ENCODE results near the gene AKR1A1.
A peak's percentile ranks its signal among the peaks of the same experiment; 100 is the strongest.

DNA sequence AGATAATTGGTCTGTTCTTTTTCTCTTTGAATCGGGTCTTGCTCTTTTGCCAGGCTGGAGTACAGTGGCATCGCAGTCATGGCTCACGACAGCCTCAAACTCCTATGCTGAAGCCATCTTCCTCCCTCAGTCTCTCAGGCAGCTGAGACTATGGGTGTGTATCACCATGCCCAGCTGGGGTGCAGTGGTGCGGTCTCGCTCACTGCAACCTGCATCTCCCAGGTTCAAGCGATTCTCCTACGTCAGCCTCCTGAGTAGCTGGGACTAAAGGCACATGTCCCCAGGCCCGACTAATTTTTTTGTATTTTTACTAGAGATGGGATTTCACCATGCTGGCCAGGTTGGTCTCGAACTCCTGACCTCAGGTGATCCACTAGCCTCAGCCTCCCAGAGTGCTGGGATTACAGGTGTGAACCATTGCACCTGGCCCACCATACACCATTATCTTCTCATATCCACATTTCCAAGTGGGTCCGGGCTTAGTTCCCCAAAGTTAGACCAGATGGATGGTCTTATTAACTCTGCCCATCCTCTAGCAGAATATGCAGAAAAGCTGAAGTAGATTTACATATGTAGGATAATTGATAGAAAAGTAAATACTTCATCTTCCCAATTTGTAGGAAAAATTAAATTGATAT, 60.1 kb downstream of the AKR1A1 start:
- TF ChIP-seq, protein P1, sequence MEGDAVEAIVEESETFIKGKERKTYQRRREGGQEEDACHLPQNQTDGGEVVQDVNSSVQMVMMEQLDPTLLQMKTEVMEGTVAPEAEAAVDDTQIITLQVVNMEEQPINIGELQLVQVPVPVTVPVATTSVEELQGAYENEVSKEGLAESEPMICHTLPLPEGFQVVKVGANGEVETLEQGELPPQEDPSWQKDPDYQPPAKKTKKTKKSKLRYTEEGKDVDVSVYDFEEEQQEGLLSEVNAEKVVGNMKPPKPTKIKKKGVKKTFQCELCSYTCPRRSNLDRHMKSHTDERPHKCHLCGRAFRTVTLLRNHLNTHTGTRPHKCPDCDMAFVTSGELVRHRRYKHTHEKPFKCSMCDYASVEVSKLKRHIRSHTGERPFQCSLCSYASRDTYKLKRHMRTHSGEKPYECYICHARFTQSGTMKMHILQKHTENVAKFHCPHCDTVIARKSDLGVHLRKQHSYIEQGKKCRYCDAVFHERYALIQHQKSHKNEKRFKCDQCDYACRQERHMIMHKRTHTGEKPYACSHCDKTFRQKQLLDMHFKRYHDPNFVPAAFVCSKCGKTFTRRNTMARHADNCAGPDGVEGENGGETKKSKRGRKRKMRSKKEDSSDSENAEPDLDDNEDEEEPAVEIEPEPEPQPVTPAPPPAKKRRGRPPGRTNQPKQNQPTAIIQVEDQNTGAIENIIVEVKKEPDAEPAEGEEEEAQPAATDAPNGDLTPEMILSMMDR (IDR thresholded peaks at IDR 0.05; ENCODE audit: insufficient read depth, low read length): no peak
- TF ChIP-seq POLR2AphosphoS5 (IDR thresholded peaks at IDR 0.05; ENCODE audit: low read depth) (peak; percentile 26), GABPA (IDR thresholded peaks at IDR 0.05; ENCODE audit: low read depth) (no peak)
- TF ChIP-seq, protein P2, sequence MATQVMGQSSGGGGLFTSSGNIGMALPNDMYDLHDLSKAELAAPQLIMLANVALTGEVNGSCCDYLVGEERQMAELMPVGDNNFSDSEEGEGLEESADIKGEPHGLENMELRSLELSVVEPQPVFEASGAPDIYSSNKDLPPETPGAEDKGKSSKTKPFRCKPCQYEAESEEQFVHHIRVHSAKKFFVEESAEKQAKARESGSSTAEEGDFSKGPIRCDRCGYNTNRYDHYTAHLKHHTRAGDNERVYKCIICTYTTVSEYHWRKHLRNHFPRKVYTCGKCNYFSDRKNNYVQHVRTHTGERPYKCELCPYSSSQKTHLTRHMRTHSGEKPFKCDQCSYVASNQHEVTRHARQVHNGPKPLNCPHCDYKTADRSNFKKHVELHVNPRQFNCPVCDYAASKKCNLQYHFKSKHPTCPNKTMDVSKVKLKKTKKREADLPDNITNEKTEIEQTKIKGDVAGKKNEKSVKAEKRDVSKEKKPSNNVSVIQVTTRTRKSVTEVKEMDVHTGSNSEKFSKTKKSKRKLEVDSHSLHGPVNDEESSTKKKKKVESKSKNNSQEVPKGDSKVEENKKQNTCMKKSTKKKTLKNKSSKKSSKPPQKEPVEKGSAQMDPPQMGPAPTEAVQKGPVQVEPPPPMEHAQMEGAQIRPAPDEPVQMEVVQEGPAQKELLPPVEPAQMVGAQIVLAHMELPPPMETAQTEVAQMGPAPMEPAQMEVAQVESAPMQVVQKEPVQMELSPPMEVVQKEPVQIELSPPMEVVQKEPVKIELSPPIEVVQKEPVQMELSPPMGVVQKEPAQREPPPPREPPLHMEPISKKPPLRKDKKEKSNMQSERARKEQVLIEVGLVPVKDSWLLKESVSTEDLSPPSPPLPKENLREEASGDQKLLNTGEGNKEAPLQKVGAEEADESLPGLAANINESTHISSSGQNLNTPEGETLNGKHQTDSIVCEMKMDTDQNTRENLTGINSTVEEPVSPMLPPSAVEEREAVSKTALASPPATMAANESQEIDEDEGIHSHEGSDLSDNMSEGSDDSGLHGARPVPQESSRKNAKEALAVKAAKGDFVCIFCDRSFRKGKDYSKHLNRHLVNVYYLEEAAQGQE (IDR thresholded peaks at IDR 0.05; ENCODE audit: insufficient replicate concordance, low read depth): no peak
